GM12873 (cell line): ENCODE measurements around the gene S100A1.
A peak's percentile ranks its signal among the peaks of the same experiment; 100 is the strongest.

Experiments used
- TF ChIP-seq, protein P1 (sequence below): IDR thresholded peaks from 2 replicates; pipeline ENCODE4 v1.5.1; 2012; ENCODE audit warnings: low read depth, mild to moderate bottlenecking, moderate library complexity, low read length, control low read depth; ENCODE audit not compliant: insufficient read depth; ENCODE audit errors: missing control alignments

Gene S100A1

DNA sequence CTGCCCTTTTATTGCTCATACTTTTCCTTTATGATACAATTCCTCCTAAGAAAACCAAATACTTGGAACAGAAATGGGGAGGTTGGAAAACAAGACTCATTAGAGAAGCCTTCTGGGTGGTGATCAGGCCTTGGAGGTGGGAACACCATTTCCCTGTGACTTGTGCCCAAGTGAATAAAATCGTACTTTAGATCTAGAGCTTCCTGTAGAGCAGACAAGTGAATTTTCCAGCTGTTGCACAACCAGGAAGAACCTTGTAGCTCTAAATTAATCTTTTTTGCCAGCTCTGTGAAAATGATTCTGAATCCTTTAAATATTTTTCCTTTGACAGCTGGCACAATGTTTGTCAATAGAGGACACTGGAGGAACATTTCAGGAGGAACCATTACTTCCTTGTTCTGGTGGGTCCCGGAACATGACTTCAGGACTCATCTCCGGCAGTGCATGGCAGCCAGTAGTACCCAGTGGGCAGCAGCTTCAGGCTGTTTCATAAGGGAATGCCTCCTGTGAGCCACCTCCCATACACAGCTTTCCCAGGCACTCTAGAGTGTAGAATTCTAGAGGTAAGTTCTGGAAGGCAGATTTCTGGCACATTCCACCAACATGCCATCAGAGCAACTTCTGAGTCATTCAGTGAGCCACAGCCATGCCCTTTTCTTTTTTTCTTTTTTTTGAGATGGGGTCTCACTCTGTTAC lies 24.7 kb downstream of the S100A1 start:
- TF ChIP-seq, protein P1, sequence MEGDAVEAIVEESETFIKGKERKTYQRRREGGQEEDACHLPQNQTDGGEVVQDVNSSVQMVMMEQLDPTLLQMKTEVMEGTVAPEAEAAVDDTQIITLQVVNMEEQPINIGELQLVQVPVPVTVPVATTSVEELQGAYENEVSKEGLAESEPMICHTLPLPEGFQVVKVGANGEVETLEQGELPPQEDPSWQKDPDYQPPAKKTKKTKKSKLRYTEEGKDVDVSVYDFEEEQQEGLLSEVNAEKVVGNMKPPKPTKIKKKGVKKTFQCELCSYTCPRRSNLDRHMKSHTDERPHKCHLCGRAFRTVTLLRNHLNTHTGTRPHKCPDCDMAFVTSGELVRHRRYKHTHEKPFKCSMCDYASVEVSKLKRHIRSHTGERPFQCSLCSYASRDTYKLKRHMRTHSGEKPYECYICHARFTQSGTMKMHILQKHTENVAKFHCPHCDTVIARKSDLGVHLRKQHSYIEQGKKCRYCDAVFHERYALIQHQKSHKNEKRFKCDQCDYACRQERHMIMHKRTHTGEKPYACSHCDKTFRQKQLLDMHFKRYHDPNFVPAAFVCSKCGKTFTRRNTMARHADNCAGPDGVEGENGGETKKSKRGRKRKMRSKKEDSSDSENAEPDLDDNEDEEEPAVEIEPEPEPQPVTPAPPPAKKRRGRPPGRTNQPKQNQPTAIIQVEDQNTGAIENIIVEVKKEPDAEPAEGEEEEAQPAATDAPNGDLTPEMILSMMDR: no peak

GRCh38 chr1:153655333-153655732 lies 27.1 kb downstream of the S100A1 start:
- TF ChIP-seq, protein P1: no peak

- TF ChIP-seq, protein P1: peak; percentile 4
Observed at GRCh38 chr1:153658400-153659174, 30.4 kb downstream of the S100A1 start, which contains the start of gene SNAPIN. TSS of gene SNAPIN (plus strand) at chr1:153658703. CDS start at chr1:153658744, 41 bp downstream.

GRCh38 chr1:153659175-153659534 lies 30.9 kb downstream of the S100A1 start:
- TF ChIP-seq, protein P1: no peak

DNA sequence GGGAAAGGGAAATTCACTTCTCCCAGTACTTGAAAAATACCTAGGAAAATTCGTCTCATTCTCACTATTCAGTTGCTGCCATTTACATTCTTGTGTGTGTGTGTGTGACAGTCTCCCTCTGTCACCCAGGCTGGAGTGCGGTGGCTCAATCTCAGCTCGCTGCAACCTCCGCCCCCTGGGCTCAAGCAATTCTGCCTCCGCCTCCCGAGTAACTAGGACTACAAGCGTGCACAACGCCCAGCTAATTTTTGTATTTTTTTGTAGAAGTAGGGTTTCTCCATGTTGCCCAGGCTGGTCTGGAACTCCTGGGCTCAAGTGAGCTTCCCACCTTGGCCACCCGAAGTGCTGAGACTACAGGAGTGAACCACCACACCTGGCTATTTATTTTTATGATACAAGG lies 31.4 kb downstream of the S100A1 start:
- TF ChIP-seq, protein P1: no peak

DNA sequence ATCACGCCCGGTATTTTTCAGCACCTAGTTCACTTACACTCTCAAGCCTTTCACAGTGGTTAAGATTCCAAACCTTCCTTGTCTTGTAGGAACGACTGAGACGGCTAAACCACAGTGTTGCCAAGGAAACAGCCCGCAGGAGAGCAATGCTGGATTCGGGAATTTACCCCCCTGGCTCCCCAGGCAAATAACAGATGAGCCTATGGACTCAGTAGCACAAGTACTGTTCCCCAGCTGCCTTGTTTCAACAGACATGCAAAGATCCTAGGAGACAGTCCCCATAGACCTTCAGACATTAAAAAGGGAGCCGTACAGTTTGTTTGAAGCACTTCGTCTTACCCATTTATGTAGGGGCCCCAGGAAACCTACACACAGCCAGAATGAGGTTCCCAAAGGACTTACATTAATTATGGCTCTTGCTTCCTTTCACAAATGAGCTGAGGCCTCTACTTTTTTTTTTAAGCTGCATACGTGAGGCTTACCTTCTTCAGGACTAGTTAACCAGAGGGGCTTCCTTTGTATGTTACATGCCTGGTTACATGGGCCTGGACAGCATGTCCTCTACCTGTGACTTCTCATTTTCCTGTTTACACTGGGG lies 33.0 kb downstream of the S100A1 start:
- TF ChIP-seq, protein P1: no peak

DNA sequence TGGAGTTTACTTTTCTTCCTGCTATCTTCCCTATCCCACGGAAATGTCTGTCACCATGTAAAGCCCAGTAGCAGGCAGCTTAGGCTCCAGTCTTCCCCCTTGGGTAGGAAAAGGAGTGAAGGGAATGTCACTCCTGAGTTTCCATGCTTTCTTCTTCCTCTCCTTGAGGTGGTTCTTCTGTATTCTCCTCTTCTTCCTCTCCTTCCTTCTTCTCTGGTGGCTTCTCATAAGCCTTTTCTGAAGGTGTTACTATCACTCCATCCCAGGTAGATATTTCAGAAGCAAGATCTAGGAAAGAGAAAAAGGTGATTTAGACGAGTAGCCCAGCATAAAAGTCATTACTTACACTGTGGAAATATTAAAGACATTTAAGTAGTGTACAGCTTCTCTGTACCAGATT lies 34.0 kb downstream of the S100A1 start:
- TF ChIP-seq, protein P1: no peak
